GM12874 (cell line): ENCODE measurements around the gene OR10A3.

Experiments used
- TF ChIP-seq, protein P1 (sequence below): IDR thresholded peaks from 2 replicates; pipeline ENCODE4 v1.5.1; 2011; ENCODE audit warnings: low read depth, mild to moderate bottlenecking, control low read depth, low read length, moderate library complexity; ENCODE audit not compliant: insufficient read depth

OR10A3 gene

DNA sequence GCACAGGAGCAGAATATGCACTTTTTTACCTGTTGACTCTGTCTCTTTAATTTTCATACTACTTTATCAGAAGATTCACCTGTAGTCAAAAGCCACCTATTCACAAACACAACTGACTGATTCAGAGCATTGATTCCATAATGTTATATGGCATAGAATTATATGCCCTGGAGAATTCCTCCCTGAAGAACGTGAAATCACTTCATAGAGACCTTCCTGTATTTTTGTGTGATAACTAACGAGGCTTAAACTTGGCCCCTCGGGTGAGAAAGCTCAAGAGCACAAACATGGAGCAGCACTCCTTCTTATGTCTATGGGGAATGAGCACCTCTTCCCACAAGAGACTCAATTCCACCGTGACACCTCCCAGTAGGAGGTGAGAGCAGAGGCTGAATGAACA, 10.3 kb downstream of the OR10A3 start, which contains the start of gene OR10A6:
Gene OR10A6, minus strand, starts transcription at position 101 of the 400 bp plus-strand sequence. CDS start 2,606 bp downstream, outside the sequence.
- TF ChIP-seq, protein P1, sequence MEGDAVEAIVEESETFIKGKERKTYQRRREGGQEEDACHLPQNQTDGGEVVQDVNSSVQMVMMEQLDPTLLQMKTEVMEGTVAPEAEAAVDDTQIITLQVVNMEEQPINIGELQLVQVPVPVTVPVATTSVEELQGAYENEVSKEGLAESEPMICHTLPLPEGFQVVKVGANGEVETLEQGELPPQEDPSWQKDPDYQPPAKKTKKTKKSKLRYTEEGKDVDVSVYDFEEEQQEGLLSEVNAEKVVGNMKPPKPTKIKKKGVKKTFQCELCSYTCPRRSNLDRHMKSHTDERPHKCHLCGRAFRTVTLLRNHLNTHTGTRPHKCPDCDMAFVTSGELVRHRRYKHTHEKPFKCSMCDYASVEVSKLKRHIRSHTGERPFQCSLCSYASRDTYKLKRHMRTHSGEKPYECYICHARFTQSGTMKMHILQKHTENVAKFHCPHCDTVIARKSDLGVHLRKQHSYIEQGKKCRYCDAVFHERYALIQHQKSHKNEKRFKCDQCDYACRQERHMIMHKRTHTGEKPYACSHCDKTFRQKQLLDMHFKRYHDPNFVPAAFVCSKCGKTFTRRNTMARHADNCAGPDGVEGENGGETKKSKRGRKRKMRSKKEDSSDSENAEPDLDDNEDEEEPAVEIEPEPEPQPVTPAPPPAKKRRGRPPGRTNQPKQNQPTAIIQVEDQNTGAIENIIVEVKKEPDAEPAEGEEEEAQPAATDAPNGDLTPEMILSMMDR, result no peak

DNA sequence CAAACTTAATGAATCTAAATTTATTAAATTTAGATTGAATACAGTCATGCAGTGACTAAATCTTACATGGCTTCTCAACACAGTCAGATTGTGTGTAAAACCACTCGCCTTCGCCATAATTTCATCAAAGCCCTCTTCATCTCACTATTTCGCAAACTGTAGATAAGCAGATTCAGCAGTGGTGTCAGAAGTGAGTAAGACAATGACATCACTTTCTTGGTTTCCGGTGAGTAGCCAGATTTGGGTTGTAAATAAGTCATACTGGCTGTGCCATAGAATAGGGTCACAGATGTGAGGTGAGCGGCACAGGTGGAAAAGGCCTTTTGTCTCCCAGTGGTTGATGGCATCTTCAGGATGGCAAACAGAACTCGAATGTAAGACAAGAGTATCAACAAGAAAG, 13.9 kb downstream of the OR10A3 start:
- TF ChIP-seq, protein P1, result no peak

DNA sequence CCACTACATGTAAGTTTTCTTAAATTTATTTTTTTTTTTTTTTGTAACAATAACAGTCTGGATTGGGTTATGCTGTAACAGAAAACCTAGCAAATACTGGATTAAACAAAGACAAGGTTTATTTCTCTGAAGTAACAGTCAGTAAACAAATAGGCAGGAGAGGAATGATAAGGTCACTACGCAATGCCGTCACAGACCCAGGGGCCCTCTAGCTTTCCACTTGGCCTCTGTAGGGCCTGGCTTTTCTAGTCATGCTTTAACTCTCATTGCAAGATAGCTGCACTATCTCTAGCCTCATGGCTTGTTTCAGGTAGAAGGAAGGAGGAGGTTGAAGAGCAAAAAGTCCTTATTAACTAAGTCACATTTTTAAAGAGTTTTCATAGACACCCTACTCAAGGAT, 17.0 kb downstream of the OR10A3 start:
- TF ChIP-seq, protein P1, result no peak

DNA sequence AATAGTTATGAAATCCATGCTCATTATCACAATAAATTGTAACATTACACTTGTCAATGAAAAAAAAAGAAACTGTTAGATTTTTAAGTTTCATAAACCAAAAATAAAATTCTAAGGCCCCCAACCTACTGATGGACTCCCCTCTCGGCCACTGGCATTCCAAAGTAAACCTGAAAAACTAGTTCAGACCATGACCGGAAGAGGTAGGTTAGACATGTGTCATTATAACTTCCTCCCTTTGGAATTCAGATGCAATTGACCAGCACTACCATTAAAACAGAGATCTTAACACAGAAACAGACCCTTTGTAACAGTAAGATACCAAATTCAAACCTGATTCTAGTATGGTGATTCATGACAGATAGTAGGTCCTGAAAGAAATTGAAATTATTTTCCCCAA, 23.4 kb downstream of the OR10A3 start:
- TF ChIP-seq, protein P1, result no peak

DNA sequence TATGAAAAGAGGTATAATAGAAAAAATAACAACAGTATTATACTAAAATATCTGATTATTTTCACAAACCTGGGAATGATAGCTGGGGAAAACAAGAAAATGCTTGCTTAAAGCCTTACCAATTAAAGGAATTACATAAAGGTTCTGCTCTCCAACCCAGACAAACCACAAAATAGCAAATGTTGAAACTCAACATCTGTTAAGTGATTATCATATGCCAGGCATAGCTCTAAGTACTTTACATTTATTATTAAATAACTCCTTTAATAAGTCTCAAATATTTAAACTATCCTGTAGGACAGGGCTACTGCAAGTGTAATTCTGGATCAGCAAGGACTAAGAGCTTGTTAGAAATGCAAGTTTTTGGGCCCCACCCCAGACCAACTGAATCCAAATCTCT, 30.5 kb downstream of the OR10A3 start:
- TF ChIP-seq, protein P1, result no peak

DNA sequence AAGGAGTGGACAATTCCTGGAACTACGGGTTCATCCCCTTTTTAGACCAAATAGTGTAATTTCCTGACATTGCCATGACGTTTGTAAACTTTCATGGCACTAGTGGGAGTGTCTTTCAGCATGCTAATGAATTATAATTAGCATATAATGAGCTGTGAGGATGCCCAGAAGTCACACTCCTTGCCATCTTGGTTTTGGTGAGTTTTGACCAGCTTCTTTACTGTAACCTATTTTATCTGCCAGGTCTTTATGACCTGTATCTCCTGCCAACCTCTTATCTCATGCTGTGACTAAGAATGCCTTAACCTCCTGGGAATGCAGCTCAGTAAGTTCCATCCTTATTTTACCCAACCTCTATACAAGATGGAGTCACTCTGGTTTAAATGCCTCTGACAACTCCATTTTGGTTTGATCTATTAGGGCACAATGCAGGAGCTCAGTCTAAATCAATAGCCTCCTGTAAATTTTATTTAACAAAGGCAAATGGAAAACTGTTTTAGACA, 31.2 kb downstream of the OR10A3 start:
- TF ChIP-seq, protein P1, result no peak

DNA sequence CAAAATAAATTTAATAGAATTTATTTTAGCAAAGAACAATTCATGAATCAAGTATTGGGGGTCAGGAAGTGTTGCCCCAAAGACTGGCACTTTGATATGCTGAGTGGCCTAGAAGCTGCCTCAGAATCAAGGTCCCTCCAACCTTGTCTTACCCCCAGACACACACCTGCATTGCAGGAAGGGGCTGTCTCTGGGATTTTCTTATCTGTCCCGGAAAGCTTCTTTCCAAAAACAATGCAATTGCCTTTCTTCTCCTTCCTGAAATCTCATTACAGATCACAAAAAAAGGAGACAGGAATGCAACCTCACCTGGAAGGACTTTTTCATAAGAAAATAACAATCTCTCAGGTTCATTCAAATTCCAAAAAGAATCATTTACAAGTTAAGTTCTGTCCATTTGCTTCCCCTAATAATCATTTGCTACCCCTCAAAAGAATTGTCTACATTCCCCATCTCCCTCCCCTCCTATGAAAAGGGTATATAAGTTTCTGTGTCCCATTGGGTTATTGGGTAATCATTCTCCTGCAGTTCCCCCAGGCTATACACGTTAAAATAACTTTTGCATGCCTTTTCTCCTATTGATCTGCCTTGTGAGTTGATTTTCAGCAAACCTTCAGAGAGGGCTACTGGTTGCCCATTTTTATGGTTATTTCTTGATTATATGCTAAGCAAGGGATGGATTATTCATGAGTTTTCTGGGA, 31.8 kb downstream of the OR10A3 start:
- TF ChIP-seq, protein P1, result no peak
